Subcutaneous abdominal adipose tissue (tissue), 5 donors: ENCODE results near the gene FXYD1.

Experiments used
- H3K27ac ChIP-seq: one replicate; pipeline ENCODE4 v1.7.0; 2013; ENCODE audit warnings: low read depth, mild to moderate bottlenecking, inconsistent platforms, low read length, moderate library complexity
- H3K27me3 ChIP-seq, 5 donors: one replicate each; pipeline ENCODE4 v1.7.0; 2013; ENCODE audit warnings: low read length in 5 of 5, inconsistent platforms in 1 of 5; ENCODE audit not compliant: control insufficient read depth in 5 of 5, insufficient read depth in 4 of 5
- H3K36me3 ChIP-seq, 5 donors: one replicate each; pipeline ENCODE4 v1.7.0; 2013; ENCODE audit warnings: low read length in 5 of 5; ENCODE audit not compliant: control insufficient read depth in 5 of 5, insufficient read depth in 5 of 5
- H3K4me1 ChIP-seq, 5 donors: one replicate each; pipeline ENCODE4 v1.7.0; 2013; ENCODE audit warnings: low read length in 5 of 5, mild to moderate bottlenecking in 3 of 5, moderate library complexity in 1 of 5; ENCODE audit not compliant: control insufficient read depth in 5 of 5, insufficient read depth in 5 of 5
- H3K4me3 ChIP-seq, 5 donors: one replicate each; pipeline ENCODE4 v1.7.0; 2013; ENCODE audit warnings: low read length in 5 of 5, low read depth in 1 of 5
- H3K9ac ChIP-seq, 5 donors: one replicate each; pipeline ENCODE4 v1.7.0; 2013; ENCODE audit warnings: low read length in 5 of 5, mild to moderate bottlenecking in 4 of 5, moderate library complexity in 3 of 5
- H3K9me3 ChIP-seq, 5 donors: one replicate each; pipeline ENCODE4 v1.7.0; 2013; ENCODE audit warnings: low read length in 5 of 5; ENCODE audit not compliant: control insufficient read depth in 5 of 5
- donor health status: healthy.
- donor health status: healthy.
- donor health status: healthy.
- donor health status: healthy.
- donor health status: healthy.

Gene FXYD1

GRCh38 chr19:35116072-35116801, 22.4 kb upstream of the FXYD1 start:
- Histone ChIP-seq H3K9ac (no peak overlapping the region), H3K9me3 (no peaks in the 10 kb centered on the region), H3K4me1 (peaks cover under 1 to 49% (median 40%) of the 10 kb centered on the region in 5 donors), H3K27ac (no peak overlapping the region), H3K36me3 (no peaks in the 10 kb centered on the region), H3K27me3 (no peaks in the 10 kb centered on the region), H3K4me3 (no peak overlapping the region)

GRCh38 chr19:35117116-35117515, 21.5 kb upstream of the FXYD1 start:
- Histone ChIP-seq H3K9ac (no peak overlapping the region), H3K4me1 (peaks cover 3 to 58% (median 48%) of the 10 kb centered on the region in 5 donors), H3K4me3 (no peak overlapping the region), H3K27ac (no peak overlapping the region), H3K27me3 (no peaks in the 10 kb centered on the region), H3K36me3 (no peaks in the 10 kb centered on the region), H3K9me3 (no peaks in the 10 kb centered on the region)

GRCh38 chr19:35117799-35118198, 20.8 kb upstream of the FXYD1 start:
- no peak overlapping the region for H3K4me3 ChIP-seq
- H3K9me3 ChIP-seq = no peaks in the 10 kb centered on the region
- H3K27me3 ChIP-seq = no peaks in the 10 kb centered on the region
- H3K9ac ChIP-seq = no peak overlapping the region
- H3K27ac ChIP-seq = no peak overlapping the region
- H3K36me3 ChIP-seq = no peaks in the 10 kb centered on the region
- H3K4me1 ChIP-seq = peaks cover 3 to 65% (median 55%) of the 10 kb centered on the region in 5 donors

- H3K27ac ChIP-seq = peak overlapping the region; percentile 97
- H3K4me1 ChIP-seq = peaks cover 6 to 71% (median 62%) of the 10 kb centered on the region in 5 donors
- no peaks in the 10 kb centered on the region for H3K9me3 ChIP-seq
- H3K4me3 ChIP-seq = peak overlapping the region in 1 of 5 donors; percentile 41
- H3K36me3 ChIP-seq = no peaks in the 10 kb centered on the region
- H3K27me3 ChIP-seq = no peaks in the 10 kb centered on the region
- H3K9ac ChIP-seq = no peak overlapping the region
Observed at GRCh38 chr19:35118268-35119020, 20.2 kb upstream of the FXYD1 start.

DNA sequence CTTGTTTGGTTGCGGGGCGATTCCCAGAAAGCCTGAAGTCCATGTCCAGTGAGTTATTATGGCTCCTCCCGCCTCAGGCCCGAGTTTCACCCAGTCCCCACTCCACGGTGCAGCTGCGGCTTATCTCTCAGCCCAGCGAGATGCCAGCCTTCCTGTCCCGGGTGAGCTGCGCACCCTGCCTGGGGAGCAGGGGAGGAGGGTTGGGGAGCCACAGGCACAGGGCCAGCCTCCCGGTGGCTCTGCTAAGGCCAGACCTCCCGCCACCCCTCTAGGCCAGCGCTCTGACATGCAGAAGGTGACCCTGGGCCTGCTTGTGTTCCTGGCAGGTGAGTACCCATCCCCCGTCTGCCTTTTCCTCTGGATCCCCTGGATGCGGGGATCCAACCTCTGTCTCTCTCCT, 19.5 kb upstream of the FXYD1 start:
- H3K9ac ChIP-seq = no peak overlapping the region
- H3K27me3 ChIP-seq = no peaks in the 10 kb centered on the region
- no peaks in the 10 kb centered on the region for H3K36me3 ChIP-seq
- H3K4me1 ChIP-seq = peaks cover 13 to 77% (median 68%) of the 10 kb centered on the region in 5 donors
- H3K9me3 ChIP-seq = peaks cover 0 to 3% (median 0%) of the 10 kb centered on the region in 5 donors
- H3K4me3 ChIP-seq = no peak overlapping the region
- H3K27ac ChIP-seq = peak overlapping the region; percentile 97

DNA sequence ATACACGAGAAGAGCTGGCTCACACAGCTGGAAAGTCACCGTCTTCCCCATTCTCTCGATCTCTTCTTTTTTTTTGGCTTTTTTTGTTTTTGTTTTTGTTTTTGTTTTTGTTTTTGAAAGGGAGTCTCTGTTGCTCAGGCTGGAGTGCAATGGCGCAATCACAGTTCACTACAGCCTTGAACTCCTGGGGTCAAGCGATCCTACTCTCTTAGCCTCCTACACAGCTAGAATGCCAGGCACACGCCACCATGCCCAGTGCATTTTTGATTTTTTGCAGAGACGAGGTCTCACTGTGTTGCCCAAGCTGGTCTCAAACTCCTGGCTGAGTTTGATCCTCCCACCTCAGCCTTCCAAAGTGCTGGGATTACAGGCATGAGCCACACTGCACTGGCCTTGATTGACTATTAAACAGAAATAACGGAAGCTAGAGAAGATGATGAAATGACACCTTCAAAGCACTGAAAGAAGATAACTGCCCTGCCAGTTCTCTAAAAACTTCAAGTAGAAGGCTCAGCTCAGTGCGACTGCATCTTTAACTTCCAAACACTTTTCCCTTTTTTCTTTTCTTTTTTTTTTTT, 19.0 kb upstream of the FXYD1 start:
- Histone ChIP-seq H3K36me3 (no peaks in the 10 kb centered on the region), H3K9ac (no peak overlapping the region), H3K4me1 (peaks cover 14 to 78% (median 70%) of the 10 kb centered on the region in 5 donors), H3K4me3 (no peak overlapping the region), H3K9me3 (peaks cover 0 to 3% (median 0%) of the 10 kb centered on the region in 5 donors), H3K27ac (peak overlapping the region; percentile 97), H3K27me3 (peaks cover 0 to 2% (median 0%) of the 10 kb centered on the region in 5 donors)

DNA sequence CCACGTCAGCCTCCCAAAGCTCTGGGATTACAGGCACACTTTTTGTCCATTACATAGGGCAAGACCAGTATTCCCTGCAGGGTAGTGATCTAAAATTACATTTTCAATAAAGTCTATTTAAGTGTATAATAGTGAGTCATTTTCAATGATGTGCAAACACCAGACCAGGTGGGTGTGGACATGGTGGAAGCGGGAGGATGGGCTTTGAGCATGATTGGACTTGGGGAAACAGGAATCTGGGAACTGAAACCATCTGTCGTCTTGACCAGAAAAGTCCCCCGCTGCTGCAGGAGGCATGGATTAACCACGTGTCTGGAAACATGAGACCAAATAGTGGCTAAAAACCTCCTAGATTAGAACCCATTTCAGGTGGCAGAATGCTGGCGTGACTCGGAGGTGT, 18.1 kb upstream of the FXYD1 start:
- no peak overlapping the region for H3K4me3 ChIP-seq
- H3K27ac ChIP-seq = peak overlapping the region; percentile 97
- H3K4me1 ChIP-seq = peaks cover 14 to 78% (median 70%) of the 10 kb centered on the region in 5 donors
- peaks cover 0 to 3% (median 0%) of the 10 kb centered on the region in 5 donors for H3K9me3 ChIP-seq
- no peaks in the 10 kb centered on the region for H3K36me3 ChIP-seq
- peak overlapping the region in 2 of 5 donors; percentile 36 to 42 for H3K9ac ChIP-seq
- peaks cover 0 to 2% (median 0%) of the 10 kb centered on the region in 5 donors for H3K27me3 ChIP-seq

DNA sequence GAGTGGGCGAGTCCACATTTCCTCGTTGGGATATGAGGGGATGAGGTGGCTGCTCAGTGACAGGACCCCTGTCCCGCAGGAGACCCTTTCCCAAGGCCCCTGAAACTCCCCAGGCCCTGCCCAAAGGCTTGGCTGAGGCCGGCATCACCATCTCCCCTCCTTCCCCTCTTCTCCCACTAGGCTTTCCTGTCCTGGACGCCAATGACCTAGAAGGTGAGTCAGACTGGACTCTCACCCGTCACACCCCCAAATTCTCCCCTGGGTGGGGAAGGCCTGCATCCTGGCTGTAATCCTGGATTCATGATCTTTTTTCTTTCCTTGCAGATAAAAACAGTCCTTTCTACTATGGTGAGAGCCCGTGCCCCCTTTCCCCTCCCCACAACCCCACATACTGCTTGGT, 17.7 kb upstream of the FXYD1 start:
- H3K27me3 ChIP-seq = peaks cover 0 to 2% (median 0%) of the 10 kb centered on the region in 5 donors
- peak overlapping the region; percentile 97 for H3K27ac ChIP-seq
- peaks cover 14 to 81% (median 73%) of the 10 kb centered on the region in 5 donors for H3K4me1 ChIP-seq
- peak overlapping the region in 2 of 5 donors; percentile 36 to 42 for H3K9ac ChIP-seq
- H3K9me3 ChIP-seq = peaks cover 0 to 3% (median 0%) of the 10 kb centered on the region in 5 donors
- H3K4me3 ChIP-seq = no peak overlapping the region
- no peaks in the 10 kb centered on the region for H3K36me3 ChIP-seq

- Histone ChIP-seq H3K9ac (peak overlapping the region in 3 of 5 donors; percentile 10 to 93 (median 35)), H3K4me1 (peaks cover 14 to 91% (median 84%) of the 10 kb centered on the region in 5 donors), H3K27me3 (peaks cover 0 to 2% (median 0%) of the 10 kb centered on the region in 5 donors), H3K36me3 (no peaks in the 10 kb centered on the region), H3K27ac (peak overlapping the region; percentile 97), H3K4me3 (peak overlapping the region in 1 of 5 donors; percentile 69), H3K9me3 (peaks cover 0 to 3% (median 0%) of the 10 kb centered on the region in 5 donors)
Observed at GRCh38 chr19:35122687-35123551, 15.7 kb upstream of the FXYD1 start.
